ENCODE data around the gene ACVR1C. TPM values are rescaled to one million over a fixed set of nuclear protein-coding genes. Genes with fewer than 3 reads are reported as not detected.

ACVR1C gene
- total RNA-seq, 2 experiments from 2014 or later = 1.2 to 2.4 TPM

DNA sequence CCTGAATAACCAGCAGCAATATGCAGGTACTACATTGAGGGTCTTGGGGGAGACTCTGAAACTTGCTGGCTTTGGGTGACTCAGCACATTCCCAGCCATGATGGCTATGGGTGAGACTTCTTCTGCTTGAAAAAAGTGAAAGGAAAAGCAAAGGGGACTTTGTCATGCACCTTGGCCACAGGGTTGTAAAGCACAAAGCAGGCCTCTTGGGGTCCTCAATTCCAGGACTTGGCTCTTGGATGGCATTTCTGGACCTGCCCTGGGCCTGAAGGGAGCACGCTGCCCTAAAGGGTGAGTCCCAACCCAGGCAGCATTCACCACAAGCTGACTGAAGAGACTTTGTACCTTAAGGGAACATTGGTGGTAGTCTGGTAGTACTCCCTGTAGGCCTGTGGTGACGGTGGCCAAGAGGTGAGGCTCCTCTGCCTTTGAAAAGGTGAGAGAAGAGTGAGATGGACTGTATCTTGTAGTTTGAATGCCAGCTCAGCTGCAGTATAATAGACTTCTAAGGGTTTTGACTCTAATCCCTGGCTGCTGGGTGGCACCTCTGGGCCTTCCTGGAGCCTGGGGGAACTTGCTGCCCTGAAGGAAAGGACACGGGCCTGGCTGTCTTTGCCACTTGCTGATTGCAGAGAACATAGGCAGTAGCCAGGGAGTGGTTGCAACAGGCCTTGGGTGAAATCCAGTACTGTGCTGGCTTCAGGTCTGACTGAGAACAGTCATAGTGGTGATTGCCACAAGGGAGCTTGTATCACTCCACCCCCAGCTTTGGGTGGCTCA, 148.3 kb downstream of the ACVR1C start:
- ATAC-seq (peak; percentile 71), DNase-seq (peak; percentile 83)
- peak overlapping the region; percentile 96 for H3K27ac Mint-ChIP-seq
- CTCF ChIA-PET = interaction anchor here (1.0 to 2.7 kb wide), 10 partner anchors 10 to 153 kb away, joined by 3 to 16 read pairs (median 5); partner anchors contain the start of gene CYTIP
- no peaks in the 10 kb centered on the region for H3K27me3 Mint-ChIP-seq
- no peaks in the 10 kb centered on the region for H3K9me3 Mint-ChIP-seq (ENCODE audit: low read depth)
- peaks cover 72% of the 10 kb centered on the region for H3K4me1 Mint-ChIP-seq
- H3K4me3 Mint-ChIP-seq = peak overlapping the region; percentile 74
- H3K36me3 Mint-ChIP-seq = peaks cover 30% of the 10 kb centered on the region

DNA sequence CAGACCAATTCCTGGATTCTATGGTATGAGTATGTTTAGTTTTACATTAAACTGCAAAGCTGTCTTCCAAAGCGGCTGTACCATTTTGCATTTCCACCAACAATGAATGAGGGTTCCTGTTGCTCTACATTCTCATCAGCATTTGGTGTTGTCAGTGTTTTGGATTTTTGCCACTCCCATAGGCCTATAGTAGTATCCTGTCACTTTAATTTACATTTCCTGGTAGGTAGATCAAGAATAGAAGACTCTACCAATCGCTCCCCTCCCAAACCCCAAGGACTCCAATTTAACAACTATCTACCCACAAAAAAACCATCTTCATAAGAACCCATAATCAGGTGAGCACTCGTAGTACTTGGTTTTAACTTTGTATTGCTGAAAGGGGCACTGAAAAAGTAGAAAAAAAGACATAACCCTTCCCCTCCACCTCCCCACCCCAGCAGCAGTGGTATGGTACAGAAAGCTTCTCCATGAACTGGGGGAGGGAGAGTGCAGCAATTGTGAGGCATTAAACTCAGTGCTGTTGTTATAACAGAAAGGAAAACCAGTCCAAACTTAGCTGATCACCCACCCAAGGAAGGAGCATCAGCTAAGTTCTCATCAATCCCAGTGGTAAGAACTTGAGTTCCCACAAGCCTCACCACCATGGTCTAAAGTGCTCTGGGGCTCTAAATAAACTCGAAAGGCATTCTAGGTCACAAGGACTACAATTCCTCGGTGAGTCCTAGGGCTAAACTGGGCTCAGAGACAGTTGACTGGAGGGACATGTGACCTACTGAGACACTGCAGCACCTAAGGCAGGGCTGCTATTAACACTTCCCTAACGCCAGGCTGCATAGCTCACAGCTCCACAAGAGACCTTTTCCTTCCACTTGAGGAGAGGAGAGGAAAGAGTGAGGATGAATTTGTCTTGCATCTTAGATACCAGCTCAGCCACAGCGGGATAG, 149.3 kb downstream of the ACVR1C start:
- no peaks in the 10 kb centered on the region for H3K9me3 Mint-ChIP-seq (ENCODE audit: low read depth)
- ATAC-seq = peak; percentile 24
- no peaks in the 10 kb centered on the region for H3K27me3 Mint-ChIP-seq
- H3K27ac Mint-ChIP-seq = peak overlapping the region; percentile 96
- peaks cover 75% of the 10 kb centered on the region for H3K4me1 Mint-ChIP-seq
- CTCF ChIA-PET = interaction anchor here (0.9 to 2.5 kb wide), 10 partner anchors 10 to 153 kb away, joined by 3 to 13 read pairs (median 4); partner anchors contain the start of gene CYTIP
- H3K4me3 Mint-ChIP-seq = peak overlapping the region; percentile 74
- DNase-seq = no peak
- peaks cover 24% of the 10 kb centered on the region for H3K36me3 Mint-ChIP-seq

DNA sequence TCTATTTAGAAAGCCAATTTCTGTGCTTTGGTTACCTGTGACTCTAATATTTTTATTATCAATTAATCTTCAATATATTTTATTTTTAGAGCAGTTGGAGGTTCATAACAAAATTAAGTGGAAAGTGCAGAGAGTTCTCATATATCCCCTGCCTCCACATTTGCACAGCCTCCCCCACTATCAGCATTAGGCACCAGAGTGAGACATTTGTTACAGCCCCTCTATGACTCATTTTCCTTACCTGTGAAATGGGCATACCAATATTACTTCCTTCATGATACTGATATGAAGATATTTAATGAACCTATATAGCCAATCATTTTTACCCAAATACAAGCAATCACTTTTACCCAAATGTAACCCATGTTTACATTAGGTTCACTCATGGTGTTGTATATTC, 150.7 kb downstream of the ACVR1C start:
- Mint-ChIP-seq H3K27ac (peak overlapping the region; percentile 96), H3K4me1 (peaks cover 89% of the 10 kb centered on the region), H3K4me3 (peak overlapping the region; percentile 42), H3K27me3 (no peaks in the 10 kb centered on the region), H3K36me3 (peaks cover 30% of the 10 kb centered on the region), H3K9me3 (ENCODE audit: low read depth) (no peaks in the 10 kb centered on the region)
- CTCF ChIA-PET = interaction anchor here (1.2 to 2.5 kb wide), 5 partner anchors 8 to 421 kb away, joined by 3 to 13 read pairs (median 6); no protein-coding TSS in a partner anchor
- DNase-seq (no peak), ATAC-seq (no peak)

DNA sequence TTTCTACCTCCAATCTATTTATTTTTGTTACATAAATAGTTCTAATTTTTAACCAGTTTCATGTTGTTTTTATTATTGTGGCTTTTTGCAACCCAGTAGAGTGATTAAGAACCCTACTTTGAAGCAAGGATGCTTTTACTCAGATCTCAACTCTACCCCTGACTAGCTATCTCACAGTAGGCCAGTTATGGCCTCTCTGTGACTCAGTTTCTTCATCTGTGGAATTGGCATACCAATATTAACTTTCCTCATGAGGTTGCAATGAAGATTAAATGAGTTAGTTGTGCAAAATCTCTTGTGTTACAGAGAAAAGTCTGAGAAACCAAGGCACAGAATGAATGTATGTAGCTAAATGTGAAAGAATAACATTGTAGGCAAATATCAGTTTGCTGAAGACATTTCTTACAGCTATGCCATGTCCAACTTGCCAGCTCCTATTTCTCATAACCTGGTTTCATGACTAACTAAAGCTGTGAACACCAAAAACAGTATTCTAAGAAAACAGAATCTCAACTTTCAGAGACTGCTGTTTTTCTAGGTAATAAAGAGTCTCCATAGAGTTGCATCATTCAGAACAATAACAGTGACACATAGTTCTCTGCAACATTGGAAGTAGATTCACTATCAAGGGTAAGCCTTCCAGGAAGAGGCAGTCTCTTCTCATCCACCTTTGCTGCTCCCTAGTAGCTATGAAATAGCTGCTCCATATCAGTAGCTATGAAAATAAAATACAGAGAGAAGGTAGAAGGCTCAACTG, 151.5 kb downstream of the ACVR1C start:
- peaks cover 90% of the 10 kb centered on the region for H3K4me1 Mint-ChIP-seq
- peak; percentile 63 for ATAC-seq
- H3K27ac Mint-ChIP-seq = peak overlapping the region; percentile 92
- H3K36me3 Mint-ChIP-seq = peaks cover 30% of the 10 kb centered on the region
- no peaks in the 10 kb centered on the region for H3K27me3 Mint-ChIP-seq
- no peaks in the 10 kb centered on the region for H3K9me3 Mint-ChIP-seq (ENCODE audit: low read depth)
- CTCF ChIA-PET = interaction anchor here (0.7 to 1.5 kb wide), 10 partner anchors 15 to 421 kb away, joined by 3 to 6 read pairs (median 3); partner anchors contain the start of gene CYTIP
- no peak for DNase-seq
- H3K4me3 Mint-ChIP-seq = peak overlapping the region; percentile 54

Other genes with a start within 250 kb of the ACVR1C start
- gene CYTIP, start 184.8 kb downstream of the ACVR1C start, total RNA-seq = 100 to 1,000 TPM; 231 to 343 TPM
- 10 to 100 TPM; 18.7 to 19.4 TPM for gene ACVR1, start 247.5 kb upstream of the ACVR1C start, total RNA-seq

Data from activated CD8-positive, alpha-beta memory T cell treated with anti-CD3 and anti-CD28 coated beads, Interleukin-2, amount 10 ng/mL, durations not matched to agents 7 days and 5 days (primary cell).